ENCODE measurements around the gene MANF.

The MANF gene

GRCh38 chr3:51434746-51435327, 49.7 kb downstream of the MANF start:
- DNase-seq (ENCODE audit: low spot score): peak; percentile 31

DNA sequence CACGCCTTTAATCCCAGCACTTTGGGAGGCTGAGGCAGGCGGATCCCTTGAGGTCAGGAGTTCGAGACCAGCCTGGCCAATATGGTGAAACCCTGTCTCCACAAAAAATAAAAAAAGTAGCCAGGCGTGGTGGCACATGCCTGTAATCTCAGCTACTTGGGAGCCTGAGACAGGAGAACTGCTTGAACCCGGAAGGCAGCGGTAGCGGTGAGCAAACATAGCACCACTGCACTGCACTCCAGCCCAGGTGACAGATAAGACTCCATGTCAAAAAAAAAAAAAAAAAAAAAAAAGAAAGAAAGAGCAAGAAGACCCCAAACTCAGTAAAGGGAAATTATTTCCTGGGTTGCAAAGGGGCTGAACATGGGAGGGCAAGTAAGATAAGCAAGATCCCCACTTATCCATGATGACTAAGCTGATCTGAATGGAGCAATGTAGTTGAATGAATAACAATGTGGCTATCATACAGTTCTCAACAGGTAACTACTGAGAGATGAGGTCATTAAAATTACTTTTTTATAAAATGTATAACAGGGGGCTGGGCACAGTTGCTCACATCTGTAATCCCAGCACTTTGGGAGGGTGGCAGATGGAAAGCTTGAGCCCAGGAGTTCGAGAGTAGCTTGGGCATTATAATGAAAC, 52.0 kb downstream of the MANF start:
- DNase-seq (ENCODE audit: low spot score): no peak
